GM18499 (cell line): ENCODE measurements around the gene LHPP.

ENCODE experiments used
- ATAC-seq: cut with Tn5 transposase; IDR thresholded peaks from one replicate; pipeline ENCODE4 v1.9.1; 2021; ENCODE audit warnings: moderate number of reproducible peaks; ENCODE audit not compliant: insufficient read depth, unreplicated experiment

LHPP gene

DNA sequence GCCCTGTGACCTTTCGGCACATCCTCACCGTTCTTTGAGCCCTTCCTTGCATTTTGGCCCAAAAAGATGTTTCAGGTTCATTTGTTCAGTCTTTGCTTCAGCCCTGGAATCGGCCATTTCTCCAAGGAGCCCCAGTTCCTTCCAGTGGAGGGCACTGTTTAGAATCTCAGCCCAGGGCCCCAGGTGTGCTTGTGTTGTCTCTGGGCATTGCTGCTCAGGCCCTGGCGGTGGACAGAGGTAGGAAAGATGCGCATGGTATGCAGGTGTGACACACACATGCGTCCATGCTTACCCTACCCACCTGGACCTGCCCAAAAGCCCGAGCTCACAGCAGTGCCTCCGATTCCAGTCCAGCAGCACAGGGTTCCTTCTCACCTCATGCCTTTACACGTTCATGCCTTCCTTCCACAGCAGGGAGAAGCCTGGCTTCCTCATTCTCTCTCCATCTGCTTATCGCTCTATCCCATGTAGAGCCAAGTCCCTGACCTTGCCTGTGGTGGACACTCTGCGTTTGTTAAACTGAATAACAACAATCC is 70.6 kb downstream of the LHPP start:
- no peak for ATAC-seq

DNA sequence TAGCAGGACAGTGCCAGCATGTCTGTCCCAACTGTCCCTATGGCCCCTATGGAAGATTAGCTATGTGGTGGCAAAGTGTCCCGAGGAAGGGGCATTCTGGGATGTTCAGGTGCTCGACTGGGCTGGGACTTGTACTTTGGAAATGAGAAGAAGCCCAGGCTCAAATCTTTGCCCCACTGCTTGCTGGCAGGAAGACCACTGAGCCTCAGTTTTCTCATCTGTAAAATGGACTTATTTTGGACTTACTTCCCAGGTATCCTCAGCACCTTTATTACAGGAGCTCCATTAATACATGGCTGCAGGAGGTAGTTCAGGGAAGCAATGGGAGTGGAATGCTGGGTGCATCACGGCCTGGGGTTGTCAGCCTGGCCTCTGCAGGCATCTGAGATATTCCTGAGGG is 71.2 kb downstream of the LHPP start:
- no peak for ATAC-seq

DNA sequence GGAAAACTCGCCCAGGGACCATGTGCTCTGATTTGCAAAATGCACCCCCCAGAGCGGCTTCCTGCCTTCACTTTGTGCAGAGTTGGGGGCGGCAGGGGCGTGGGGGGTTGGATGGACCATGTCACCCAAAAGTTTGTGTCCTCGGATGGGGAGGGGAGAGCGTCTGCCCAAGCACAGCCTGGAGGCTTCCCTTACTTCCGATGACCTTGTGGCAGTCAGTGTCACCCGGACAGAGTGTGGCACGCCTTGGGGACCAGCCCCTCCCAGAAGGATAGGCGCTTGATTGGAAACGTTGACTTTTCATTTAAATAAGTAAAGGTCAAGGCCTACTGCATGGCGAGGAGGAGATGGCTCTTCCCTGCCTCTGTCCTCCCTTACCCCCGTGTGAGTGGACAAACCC is 71.6 kb downstream of the LHPP start:
- ATAC-seq, result no peak

DNA sequence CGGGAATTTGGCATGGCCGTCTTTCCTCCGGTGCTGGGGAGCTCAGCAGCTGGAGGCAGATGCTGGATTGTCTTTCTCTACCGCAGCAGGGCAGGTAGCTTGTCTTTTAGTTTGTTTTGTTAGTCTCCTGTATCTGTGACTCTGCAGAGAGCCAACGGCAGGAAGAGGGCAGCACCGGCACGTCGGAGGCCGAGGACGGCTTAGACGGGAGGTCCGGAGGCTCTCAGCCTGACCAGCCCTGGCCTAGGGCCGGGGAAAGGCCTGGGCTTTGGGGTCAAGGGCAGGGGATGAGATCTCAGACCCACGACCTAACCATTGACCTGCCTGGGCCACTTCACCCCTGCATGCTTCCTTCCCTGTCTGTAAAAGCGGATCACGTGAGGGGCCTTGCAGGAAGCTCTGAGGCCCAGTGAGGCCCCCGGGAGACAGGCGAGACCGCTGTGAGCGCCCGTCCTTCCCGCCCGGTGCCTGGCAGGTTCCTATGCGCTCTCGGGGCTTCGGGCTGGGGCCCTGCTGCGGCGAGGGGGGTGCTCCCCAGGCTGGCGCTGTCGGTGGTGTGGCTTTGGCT is 72.7 kb downstream of the LHPP start:
- ATAC-seq, result no peak

DNA sequence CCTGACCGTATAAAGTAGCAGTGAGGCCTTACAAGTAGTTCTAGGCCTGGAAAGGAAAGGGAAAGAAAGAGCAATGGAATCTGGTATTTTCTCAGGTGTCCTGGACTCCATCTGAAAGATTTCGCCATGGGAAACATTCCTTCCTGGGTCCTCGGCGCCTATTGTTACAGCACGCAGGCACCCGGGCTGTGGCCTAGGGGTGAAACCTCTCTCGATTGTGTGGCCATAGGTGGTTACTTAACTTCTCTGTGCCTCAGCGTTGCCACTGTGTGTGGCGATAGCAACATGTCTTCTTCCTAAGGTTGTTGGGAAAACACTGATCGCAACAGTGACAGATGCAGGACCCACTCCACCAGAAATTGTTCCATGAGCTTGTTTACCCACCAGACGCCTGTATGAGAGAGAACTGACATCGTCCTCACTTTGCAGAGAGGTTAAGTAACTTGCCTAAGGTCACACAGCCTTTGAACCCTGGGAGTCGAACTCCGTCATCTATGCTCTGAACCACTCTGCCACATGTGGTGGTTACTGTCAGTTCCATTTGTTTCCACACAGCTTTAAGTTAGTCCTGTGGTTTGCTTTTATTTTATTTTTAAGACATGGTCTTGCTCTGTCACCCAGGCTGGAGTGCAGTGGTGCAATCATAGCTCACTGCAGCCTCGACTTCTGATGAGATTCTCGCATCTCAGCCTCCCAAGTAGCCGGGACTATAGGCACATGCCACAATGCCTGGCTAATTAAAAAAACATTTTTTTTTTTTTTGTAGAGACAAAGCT is 73.4 kb downstream of the LHPP start:
- no peak for ATAC-seq

DNA sequence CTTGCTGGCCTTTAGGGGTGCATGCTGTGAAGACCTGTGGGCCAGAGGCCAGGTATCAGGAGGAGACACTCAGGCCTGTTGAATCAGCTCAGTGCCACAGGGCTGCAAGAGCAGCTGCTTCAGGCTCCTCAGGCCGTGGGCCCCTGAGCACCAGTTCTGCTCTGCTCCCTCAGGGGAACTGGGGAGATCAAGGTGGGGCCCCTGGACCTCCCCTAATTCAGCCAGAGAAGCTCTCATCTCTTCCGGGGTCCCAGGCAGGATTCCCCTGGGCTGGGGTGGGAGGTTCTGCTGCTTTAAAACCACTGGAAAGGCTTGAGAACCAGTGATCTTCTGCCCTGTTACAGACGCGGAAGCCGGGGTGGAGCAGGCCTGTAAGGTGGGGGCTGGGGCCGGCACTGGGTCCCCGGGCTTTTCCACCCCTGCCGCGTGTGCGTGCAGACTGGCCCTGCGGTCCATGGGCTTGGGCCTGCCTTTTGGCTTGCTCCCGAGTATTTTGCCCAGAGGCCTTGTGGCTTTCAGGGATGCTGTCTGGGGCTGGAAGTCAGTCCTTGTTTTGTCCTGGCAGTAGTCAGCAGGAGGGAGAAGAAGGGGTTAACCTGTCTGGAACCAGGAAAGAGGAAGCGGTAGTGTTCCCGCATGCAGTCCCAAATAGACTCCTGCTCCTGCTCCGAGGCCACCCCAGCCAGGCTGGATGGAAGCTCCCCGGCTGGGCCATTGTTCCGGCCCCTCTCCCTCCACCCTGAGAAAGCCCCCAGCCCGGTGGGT is 74.3 kb downstream of the LHPP start:
- ATAC-seq, result no peak

DNA sequence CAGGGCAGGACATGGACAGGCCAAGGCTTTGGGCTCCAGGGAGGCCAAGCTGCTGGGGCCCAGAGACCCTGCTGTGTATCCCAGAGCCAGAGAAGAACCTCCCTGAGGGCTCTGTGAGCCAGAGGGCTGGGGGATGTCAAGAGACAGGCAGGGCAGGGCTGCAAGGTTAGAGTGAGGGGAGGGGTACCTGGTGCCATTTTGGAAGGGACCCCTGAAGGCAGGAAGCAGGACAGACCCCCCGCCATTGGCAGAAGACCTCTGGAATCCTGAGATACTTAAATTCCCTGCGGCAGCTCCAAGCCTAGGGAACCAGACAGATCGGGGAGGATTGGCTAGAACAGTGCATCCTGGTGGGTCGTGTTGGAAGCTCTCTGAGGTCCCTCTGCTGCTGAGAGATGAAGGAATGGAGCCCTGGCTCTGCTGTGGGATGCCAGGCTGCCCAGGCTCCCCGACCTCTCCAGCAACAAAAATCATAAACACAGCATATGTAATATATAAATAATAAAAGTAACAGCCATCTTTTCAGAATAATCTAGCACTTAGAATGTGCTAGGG is 75.0 kb downstream of the LHPP start:
- ATAC-seq, result no peak

DNA sequence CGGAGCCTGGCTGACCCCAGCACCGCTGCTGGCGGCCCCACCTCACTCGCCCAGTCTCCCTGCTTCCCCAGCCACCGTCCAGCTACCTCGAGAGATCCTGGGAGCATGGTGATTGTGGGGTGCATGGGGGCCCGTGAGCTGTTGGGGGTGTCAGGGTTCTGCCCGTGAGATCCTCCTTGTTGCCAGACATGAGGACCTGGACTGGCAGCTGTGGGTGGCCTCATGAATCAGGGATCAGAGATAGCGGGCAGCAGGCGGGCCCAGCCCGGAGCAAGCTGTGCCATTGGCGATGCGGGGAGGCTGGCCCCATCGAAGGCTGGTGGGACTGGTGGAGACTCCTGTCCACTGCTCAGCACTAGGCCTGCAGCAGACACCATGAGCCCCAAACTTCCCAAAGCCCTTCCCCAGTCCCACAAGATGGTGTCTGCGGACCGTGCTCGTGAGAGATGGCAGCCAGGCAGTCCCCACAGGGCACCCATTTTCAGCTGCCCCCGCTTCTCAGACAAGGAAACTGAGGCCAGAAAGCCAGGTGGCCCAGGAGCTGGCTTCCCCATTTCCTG is 75.6 kb downstream of the LHPP start:
- no peak for ATAC-seq

DNA sequence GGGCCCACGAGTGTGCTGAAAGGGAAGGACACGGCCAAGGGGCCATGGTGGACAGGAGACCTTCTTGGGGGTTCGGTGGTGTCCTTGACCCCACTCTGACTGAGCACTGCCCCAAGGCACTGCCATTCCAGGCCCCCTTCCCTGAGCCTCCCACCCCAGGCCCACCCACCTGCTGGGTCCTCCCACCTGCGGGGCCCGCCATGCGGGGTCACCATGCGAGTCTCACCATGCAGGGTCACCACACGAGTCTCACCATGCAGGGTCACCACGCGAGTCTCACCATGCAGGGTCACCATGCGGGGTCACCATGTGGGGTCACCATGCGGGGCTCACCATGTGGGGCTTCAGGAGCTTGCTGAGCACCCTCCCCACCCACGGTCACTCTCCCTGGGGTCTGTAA is 76.3 kb downstream of the LHPP start:
- ATAC-seq, result no peak

DNA sequence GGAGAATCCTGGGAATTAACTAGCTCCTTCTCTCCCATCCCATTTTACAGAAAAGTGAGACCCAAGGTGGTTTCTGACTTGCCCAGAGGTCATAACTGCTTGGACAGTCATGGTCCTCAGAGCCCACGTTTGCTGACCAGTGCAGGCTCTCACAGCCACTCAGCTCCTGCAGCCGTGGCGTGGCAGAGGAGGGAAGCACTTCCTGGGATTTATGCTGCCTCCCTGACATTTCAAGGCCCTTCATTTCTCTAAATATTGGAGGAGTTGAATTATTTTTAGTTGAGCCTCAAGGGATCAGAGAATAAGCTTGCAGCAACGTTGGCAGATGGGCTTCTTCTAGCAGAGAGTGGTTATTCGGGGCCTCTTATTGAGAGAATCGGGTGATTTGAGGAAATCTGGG is 77.1 kb downstream of the LHPP start:
- ATAC-seq, result no peak

DNA sequence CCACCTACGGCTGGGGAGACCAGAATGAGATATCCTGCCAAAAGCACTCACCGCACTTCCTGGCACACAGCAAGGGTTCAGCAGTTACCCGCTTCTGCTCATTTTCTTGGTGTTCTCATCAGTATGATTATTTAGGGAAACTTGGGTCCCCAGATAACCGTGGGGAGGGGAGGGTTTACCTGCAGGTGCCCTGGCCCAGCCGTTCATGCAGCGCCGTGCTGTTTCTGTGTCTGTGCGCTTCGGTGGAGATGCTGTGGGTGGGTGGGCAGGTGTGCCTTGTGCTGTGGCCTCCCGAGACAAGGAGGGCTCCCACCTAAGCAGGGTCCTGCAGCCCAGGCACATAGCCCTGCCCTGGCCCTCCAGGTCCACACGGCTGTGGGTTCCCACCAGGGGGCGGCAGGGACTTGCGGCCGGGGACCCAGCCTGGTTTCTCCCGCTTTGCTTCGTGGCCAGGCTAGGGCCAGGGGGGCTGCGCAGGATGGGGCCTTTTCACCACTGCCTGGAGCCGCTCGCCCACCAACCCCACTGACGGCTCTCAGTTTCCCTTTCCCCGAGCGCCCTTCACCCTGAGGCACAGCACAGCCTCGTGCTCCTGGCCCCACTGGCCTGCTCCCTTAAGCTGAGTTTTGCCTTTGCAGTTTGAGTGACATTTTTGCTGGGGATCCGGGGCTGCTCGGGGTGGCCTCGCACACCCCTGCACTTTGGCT is 78.5 kb downstream of the LHPP start:
- ATAC-seq, result no peak

DNA sequence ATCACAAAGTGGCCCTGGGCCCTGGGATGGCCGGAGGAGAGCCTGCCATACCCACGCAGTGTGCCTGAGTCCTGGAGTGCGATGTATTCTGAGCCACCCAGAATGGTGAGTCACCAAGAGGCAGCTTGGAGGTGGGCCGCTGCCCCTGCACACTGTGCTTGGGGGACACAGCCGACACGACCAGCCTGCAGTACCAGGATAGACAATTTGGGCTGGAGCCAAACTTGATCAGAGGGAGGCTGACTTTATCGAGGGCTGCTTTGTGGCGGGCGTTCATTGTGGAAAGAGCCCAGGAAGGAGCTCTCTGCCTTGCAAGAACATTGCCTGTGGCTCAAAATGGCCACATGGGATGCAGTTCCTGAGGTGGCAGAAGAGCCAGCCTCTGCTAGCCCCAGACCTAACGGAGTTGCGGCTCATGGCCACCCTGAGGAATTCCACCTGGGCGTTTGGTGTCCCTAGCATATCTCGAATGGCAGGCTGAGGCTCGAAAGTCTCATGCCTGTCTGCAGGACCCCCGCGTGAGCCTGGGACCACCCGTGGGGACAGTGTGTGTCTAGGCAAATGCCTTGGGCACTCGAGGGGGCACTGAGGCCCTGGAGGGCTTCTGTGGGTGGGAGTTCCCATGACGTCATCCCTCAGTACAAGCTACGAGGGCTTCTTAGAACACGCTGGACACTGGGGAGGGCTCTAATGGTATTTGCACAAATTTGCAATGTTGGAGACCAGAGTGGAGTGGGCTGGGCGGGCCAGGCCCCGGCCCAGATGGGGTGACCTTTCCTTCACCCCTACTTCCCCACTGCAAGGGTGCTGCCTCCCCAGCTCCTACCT is 79.7 kb downstream of the LHPP start:
- ATAC-seq, result no peak

DNA sequence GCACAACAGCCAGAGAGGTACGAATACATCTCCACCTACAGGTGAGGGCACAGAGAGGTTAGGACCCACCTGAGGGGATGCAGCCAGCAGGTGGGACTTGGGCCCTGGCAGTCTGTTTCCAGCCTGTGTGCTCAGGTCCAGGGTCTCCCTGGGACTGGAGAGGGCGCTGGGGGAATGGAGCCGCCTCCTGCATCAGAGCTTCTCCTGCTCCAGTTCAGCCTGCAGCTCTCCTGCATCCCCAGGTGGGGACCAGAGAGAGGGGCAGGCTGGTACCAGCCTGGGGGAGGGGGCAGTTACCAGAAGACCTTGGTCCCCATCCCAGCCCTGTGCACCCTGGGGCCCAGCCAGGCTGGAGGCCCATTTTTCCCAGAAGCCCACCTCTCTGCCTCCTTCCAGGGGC is 80.7 kb downstream of the LHPP start:
- no peak for ATAC-seq

DNA sequence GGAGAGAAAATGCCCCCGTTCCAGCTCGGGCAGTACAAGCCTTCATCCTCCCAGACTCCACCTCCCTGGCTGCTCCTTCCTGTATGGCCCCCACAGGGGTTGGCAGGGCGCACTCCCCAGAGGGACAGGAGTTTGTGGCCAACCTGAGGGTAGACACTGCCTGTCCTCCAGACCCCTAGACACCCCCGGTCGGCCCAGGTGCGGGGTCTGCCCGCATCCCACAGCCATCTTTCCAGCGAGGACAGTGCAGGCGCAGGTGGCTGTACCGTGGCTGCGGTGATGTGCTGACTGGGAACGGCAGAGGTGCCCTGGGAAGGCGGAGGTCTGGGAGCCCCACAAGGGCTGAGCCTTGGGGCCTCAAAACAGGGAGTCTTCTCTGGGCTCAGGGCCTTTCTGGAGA is 81.5 kb downstream of the LHPP start:
- no peak for ATAC-seq

DNA sequence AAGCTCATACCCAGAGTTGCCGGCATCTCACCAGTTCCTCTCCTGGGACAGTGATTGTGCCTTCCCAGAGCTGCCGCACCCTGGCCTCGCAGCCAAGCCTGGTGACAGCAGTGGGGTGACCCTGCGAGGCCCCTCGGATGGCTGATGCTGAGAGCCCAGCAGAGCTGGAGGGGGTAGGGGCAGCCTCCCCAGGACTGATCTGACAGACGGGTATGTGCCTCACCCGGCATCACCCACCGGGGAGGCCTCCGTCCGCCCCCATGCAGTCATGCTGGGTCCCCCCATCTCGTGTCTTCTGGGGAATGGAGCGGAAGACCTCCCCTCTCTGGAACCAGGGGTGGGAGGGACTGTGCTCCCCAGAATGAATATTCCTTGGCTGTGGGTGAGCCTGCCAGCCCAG is 82.3 kb downstream of the LHPP start:
- no peak for ATAC-seq

DNA sequence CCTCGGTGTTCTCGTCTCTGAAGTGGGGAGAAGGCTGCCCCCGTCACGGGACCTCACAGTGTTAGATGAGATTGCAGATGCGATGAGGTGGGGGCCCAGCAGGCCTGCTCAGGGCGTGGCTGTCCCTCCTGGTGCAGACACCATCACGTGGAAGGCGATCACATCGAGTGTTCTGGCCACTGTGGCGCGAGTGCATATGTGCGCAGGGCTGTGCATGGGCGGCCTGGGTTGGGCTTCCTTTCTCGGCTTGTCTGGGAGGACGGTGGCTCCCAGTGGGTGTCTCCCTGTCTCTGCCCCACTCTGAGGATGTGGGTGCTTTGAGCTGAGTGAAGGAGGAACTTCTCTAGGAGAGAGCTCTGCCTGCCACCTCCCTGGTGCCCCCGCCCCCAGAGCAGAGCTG is 83.1 kb downstream of the LHPP start:
- ATAC-seq, result no peak

DNA sequence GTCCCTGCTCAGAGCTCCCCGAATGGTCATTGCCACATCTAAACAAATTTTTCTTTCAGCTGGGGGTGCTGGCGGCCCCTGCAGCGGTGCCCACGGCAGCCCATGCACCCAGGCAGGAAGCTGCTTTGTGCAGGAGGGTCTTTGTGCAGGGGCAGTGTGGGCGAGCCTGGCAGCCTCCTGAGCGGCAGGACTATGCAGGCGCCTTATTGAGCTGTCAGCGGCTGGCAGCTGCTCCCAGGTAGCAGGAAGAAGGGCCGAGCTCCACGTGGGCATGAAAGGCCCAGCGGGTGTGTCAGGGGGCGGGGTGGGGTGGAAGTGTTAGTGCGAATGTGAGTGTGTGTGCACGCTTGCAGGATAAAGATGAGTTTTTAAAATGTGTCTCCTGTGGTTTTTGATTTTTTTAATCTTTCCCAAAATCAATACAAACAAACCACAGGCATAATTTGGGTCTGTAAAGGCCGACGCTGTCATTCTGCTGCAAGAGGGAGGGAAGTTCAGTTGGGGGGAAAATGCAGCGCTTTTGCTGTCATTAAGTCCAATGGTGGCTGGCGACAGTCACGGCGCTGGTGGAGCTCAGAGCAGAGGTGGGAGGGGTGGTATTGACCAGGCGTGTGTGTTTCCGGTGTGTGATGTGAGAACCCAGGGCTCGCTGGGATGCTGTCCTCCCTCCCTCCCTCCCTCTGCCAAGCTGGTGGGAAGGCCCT is 83.9 kb downstream of the LHPP start:
- ATAC-seq, result no peak

DNA sequence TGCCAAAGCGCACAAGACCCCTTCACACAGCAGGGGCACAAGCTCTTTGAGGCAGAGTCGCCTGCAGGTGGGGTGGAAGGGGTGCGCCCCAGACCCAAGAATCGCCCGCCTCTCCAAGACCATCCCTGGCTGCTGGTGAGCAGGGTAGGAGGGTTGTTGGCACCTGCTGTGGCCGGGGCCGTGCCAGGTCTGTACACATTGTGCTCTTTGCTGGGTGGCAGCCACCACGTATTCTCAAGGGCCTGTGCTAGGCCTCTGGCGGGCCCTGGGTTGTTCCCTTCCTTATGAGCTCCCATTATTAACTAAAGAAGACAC is 84.4 kb downstream of the LHPP start:
- ATAC-seq, result no peak
